ENCODE data around the gene MKRN2.
A peak's percentile ranks its signal among the peaks of the same experiment; 100 is the strongest.

MKRN2 gene

GRCh38 chr3:12611117-12611516 is 54.2 kb downstream of the MKRN2 start:
- H3K4me3 ChIP-seq (replicated peaks in 1 of 2; ENCODE audit: low read depth in 2 of 2, low read length in 2 of 2), result no peak overlapping the region
- DNase-seq (ENCODE audit: low read depth in 2 of 2), result peak in 1 of 2 donors; percentile 24
- TF ChIP-seq CTCF (IDR thresholded peaks at IDR 0.05; ENCODE audit: low read depth, low read length), result no peak

GRCh38 chr3:12612514-12613226 is 55.8 kb downstream of the MKRN2 start:
- TF ChIP-seq CTCF (IDR thresholded peaks at IDR 0.05; ENCODE audit: low read depth, low read length), result no peak
- DNase-seq (ENCODE audit: low read depth in 2 of 2), result no peak
- H3K4me3 ChIP-seq (replicated peaks in 1 of 2; ENCODE audit: low read depth in 2 of 2, low read length in 2 of 2), result no peak overlapping the region

- no peak for DNase-seq (ENCODE audit: low read depth in 2 of 2)
- no peak overlapping the region for H3K4me3 ChIP-seq (replicated peaks in 1 of 2; ENCODE audit: low read depth in 2 of 2, low read length in 2 of 2)
- no peak for TF ChIP-seq CTCF (IDR thresholded peaks at IDR 0.05; ENCODE audit: low read depth, low read length)
Observed at GRCh38 chr3:12613250-12613649, 56.4 kb downstream of the MKRN2 start.

DNA sequence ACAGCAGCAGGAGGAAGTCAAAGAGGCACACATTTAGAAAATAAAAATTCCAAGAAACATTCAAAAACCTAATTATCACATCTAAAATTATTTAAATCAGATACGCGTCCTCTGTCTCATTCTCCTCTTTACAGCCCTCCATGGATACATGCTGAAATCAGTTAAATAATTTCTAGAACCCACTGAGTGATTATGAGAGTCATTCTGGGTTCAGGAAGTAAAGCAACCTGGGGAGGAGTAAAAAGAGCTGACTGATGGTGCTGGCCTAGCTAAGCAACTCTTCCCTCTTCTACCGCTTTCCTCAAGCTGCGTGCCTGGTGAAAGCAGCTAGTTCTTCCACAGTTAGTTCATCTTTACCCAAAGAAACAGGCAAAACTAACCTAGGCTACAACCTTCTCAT is 58.4 kb downstream of the MKRN2 start:
- no peak overlapping the region for H3K4me3 ChIP-seq (replicated peaks in 1 of 2; ENCODE audit: low read depth in 2 of 2, low read length in 2 of 2)
- DNase-seq (ENCODE audit: low read depth in 2 of 2), result no peak
- no peak for TF ChIP-seq CTCF (IDR thresholded peaks at IDR 0.05; ENCODE audit: low read depth, low read length)

GRCh38 chr3:12618426-12618825 is 61.5 kb downstream of the MKRN2 start:
- no peak for DNase-seq (ENCODE audit: low read depth in 2 of 2)
- no peak overlapping the region for H3K4me3 ChIP-seq (replicated peaks in 1 of 2; ENCODE audit: low read depth in 2 of 2, low read length in 2 of 2)
- no peak for TF ChIP-seq CTCF (IDR thresholded peaks at IDR 0.05; ENCODE audit: low read depth, low read length)

GRCh38 chr3:12620305-12620704 is 63.4 kb downstream of the MKRN2 start:
- no peak for TF ChIP-seq CTCF (IDR thresholded peaks at IDR 0.05; ENCODE audit: low read depth, low read length)

GRCh38 chr3:12620729-12621128 is 63.8 kb downstream of the MKRN2 start:
- H3K4me3 ChIP-seq (replicated peaks in 1 of 2; ENCODE audit: low read depth in 2 of 2, low read length in 2 of 2), result no peak overlapping the region
- DNase-seq (ENCODE audit: low read depth in 2 of 2), result no peak
- no peak for TF ChIP-seq CTCF (IDR thresholded peaks at IDR 0.05; ENCODE audit: low read depth, low read length)

More at GRCh38 chr3:12620305-12620704, 63.4 kb downstream of the MKRN2 start:
- no peak overlapping the region for H3K4me3 ChIP-seq (replicated peaks in 1 of 2; ENCODE audit: low read depth in 2 of 2, low read length in 2 of 2)
- DNase-seq (ENCODE audit: low read depth in 2 of 2), result no peak

All from cardiac fibroblast (primary cell).